HTERT RPE-1 (cell line): ENCODE data around the gene SPTLC2.

ENCODE experiments used
- in situ Hi-C: fragments of 300-500 bp; cut with MboI; formaldehyde crosslinking; loops from 4 replicates; pipeline ENCODE4 v1.14.3; 2020; ENCODE audit warnings: low sequenced_read_pairs

Gene SPTLC2

DNA sequence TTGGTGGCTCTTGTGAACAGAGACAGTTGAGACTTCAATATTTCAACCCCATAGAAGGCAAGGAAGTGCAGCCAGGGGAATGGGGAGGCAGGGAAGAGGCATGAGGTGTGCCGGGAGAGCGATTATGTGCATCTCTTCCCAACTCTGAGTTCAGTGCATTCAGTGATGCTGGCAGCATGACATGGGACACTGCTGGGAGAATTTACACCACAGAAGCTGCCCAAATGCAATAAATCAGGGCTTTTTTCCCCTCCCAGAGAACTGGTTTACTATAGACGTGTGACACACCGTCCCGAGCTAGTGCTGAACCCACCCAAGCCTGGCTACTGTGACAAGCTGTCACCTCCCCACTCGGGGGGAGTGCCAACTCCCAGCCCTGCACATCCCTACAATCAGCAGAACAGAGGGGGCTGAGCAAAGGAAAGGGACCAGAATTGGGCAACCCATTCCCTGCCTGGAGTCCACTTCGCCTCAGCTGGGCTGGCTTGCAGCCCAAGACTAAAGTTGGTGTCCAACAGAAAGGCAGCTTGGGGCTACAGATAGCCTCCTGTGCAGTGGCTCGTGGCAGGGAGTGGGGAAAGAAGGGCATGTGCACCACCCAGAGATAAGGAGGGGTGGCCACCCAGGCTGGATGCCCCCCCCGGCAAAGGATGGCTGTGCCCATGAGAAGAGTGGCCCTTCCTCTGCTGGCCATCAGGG, 141.8 kb downstream of the SPTLC2 start:
- in situ Hi-C loops: no loop called here

DNA sequence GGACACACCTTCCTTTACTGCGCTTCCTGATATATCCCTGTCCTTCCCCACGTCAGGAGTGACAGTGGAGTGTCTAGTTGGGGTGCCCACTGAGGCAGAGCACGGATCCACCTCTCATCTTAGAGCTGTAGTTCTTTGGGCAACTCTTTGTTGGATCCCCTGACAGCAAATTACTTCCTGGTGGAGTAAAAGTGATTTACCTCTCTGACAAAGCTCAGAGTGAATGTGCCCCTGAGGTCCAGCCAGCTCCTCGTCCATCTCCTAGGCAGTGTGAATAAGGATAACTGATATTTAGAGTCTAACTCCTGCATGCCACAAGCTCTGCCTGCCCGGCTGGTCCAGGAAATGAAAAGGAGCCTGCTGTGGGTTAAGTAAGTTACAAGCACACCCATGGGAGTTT, 142.5 kb downstream of the SPTLC2 start:
- in situ Hi-C loops: no loop called here

DNA sequence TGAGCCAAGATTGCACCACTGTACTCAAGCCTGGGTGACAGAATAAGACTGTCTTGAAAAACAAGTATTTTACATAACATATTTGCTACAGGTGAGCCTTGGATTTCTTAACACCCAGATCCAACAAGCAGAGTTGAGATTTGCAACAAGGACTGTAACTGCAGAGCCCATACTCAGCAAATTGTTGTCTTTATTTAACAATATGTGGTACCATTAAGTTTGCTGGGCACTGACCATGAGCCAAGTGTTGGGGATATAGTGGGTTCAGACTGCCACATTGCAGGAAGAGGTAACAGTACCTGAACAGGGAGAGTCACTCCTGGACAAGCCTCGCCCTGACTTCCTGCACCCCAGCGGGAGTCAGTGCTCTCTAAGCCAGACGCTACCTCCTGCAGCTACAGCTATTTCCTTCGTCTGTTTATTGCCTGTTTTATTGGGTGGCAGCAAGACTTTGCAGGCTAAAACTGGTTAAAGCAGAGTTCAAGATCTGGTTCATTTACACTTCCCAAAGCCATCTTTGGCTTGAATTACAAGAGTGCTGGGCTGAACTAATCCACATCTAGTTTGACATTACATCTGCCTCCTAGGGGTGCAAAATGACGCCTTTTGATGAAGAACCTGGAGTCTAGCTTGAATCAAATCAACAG, 146.1 kb downstream of the SPTLC2 start:
- in situ Hi-C loops: no loop called here

DNA sequence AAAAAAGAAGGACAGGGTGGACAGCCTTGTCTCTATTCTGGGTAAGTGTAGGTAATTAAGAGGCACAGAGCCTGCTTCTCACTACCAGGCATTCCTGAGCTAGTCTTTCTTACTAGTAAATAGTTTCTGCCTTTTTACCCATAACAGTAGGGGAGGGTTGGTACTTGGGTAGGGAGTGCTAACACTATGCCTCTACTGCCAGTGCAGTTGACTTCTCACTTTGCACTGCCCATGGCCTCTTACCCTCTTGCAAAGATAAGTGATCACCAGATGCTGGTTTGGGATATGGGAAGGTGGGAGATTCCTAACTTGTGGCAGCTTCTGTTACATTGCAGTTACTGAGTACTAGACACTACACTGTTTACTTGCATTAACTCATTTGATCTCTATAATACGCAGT, 146.9 kb downstream of the SPTLC2 start:
- in situ Hi-C loops: no loop called here

DNA sequence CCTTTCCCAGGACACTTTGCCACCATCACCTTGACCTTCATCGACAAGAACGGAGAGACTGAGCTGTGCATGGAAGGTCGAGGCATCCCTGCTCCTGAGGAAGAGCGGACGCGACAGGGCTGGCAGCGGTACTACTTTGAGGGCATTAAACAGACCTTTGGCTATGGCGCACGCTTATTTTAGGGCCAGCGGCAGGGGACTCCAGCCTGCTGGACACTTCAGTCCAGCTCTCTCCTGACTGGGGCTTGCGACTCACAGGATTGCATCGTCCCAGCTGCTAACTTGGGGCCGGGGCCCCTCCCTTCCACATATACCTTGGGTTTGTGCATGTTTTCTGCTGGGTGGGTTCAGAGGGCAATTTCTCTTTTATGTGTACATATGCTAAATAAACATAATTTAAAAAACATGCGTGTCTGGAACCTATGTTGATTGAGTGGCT, 147.4 kb downstream of the SPTLC2 start:
- in situ Hi-C loops: no loop called here

DNA sequence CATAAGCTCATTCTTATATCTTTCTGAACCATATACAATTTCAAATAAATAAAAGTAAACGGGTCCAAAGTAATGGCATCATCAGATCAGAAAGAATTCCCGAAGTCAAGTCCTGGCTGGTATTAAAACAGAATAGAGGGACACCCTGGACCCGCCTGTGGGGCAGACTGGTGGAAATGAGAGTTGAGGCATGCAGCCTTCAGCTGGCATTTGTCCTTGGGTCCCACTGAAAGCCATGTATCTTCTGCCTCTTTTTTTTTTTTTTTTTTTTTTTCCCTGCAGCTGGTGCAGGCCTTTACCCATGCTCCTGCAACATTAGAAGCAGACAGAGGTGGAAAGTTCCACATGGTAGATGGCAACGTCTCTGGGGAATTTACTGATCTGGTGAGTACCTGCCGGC, 148.6 kb downstream of the SPTLC2 start:
- in situ Hi-C loops: no loop called here

DNA sequence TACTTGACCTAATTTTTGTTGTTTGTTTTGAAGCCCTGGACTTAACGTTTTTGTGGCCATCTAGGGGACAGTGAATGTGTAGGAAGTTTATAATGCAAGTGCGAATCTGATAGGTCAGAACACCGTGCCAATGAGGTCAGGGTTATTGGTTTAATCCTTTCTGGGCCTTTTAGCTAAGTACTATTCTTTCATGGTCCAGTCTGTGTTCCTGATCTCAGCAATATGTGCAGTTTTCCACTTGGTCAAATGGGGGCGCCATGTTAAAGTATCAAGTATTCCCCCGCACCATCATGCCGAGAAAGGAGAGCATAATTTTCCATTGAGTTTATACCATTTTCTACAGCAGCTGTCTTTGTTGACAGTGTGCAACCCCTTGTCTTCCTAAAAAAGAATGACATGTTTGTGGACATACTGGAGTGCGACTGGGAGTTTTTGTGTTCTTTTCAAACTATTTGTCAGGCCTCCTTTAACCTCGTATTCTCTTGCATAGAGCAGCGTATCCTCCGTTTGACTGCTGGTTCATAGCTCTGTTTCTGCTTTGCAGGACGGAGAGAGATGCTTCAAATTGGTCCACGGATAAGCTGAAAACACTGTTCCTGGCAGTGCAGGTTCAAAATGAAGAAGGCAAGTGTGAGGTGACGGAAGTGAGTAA, 157.2 kb downstream of the SPTLC2 start:
- in situ Hi-C loops: no loop called here

DNA sequence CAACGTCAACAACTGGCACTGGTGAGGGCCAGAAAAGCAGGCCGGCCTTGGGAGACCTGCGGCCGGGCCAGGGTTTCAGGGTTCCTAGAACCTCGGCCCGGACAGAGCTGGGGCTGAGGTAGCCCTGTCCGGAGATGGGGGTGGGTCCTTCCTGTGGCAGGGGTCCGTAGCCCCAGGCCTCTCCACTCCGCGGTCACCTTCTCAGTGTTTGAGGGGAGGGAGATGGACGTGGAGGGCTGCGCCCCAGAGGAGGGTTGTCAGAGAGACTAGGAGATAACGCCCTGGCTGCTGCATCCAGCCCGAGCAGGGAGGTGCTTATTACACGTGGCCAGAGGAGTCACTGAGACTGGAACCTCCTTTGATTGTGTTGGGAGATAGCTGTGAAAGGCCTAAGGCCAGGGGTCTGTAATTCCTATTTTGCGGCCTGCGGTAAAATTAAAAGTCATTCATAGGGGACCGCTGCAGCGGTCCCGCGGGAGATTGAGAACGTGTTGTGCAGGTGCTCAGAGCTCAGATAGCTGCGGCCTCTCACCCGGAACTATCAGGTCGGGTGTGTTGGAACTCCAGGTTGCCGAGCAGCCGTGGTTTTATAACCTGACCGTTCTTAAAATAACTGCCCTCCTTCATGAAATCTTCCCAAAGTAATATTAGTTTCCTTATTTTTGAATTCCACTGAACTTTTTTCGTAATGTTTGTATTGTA, 158.0 kb downstream of the SPTLC2 start:
- in situ Hi-C loops: no loop called here

DNA sequence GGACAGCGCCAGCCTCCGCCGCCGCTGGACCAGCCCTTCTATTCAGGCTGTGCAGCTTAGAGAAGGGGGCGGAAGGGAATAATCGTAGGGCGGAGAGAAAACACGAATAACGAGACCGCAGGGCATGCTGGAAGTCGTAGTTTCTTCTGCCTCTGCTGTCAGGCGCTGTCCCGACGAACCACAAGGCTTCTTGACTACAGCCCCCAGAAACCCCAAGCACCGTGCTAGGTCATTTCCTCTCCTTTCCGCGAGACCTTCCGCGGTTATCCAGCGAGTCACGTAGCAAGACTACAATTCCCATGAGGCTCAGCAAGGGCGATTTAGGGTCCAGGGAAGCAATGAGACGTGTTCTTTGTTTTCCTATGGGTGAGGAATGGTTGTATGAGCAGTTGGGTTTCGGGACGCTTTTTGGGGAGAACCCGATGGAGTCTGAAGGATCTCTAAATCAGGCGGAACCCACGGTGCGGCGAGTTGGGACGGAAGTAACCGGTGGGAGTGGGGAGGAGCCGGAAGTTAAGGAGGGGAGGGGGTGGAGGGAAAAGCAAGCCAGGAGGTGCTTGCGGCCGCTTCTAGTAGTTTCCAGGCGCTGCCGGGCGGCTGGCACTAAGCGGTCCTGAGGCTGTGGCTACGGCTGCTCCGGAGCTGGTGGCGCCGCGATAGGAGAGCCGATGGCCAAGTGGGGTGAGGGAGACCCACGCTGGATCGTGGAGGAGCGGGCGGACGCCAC, 158.8 kb downstream of the SPTLC2 start, which contains the start of the genes AHSA1 and VIPAS39:
Gene AHSA1, plus strand, starts transcription at position 572 of the 727 bp plus-strand sequence. Its CDS starts 97 bp downstream, at position 669.
Gene VIPAS39, minus strand, starts transcription at position 80 of the 727 bp plus-strand sequence. CDS start 3,499 bp downstream, outside the sequence.
- in situ Hi-C loops: no loop called here

DNA sequence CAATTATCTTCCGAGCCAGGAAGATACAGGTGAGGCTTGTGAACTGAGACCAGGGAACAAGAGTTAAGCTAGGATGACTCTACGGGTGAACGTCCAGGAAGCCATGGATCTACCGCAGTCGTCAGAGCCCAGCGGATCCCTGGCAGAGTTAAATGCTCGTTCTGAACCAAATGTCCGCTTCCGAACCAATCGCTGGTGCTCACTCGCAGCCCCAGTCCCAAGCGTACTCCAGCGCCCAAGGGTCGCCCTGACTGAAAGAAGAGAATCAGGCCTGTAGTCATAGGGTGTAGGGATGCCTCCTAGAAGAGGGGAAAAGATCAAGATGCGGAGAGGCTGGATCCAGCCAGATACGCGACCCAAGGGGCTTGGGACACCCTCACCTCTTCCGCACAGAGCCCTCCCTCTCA, 159.3 kb downstream of the SPTLC2 start:
- in situ Hi-C loops: no loop called here
